IMR-90 (cell line): ENCODE data around the gene ADCY2. TPM values are rescaled to one million over a fixed set of nuclear protein-coding genes. Genes with fewer than 3 reads are reported as not detected.

Source experiments
- ATAC-seq: fragments of 200-7000 bp; cut with Tn5 transposase; 2 replicates; pipeline ENCODE4 v1.9.1; 2020; ENCODE audit warnings: low read depth, mild to moderate bottlenecking, moderate library complexity
- BruUV-seq: library from RNA; stranded (reverse); fragments of 400-500 nt; replicated peaks from 2 replicates; lab custom pipeline; 2021; lab: Mats Ljungman, UMichigan
- CTCF ChIA-PET: fragments of 300-600 bp; formaldehyde crosslinking; extraction: SDS; loops from one replicate; lab custom pipeline; 2021; ENCODE audit warnings: antibody characterized with exemption; lab: Yijun Ruan, JAX
- POLR2A ChIA-PET: fragments of 300-600 bp; sonication (Branson Sonifier 250); formaldehyde crosslinking; loops from one replicate; lab custom pipeline; 2022; ENCODE audit warnings: antibody characterized with exemption; ENCODE audit not compliant: unreplicated experiment; lab: Charles Lee
- DNase-seq: peaks from one replicate; pipeline ENCODE4 v3.0.0; 2013
- H2AFZ ChIP-seq: replicated peaks from 2 replicates; pipeline ENCODE3; 2013; ENCODE audit warnings: low read length, mild to moderate bottlenecking; ENCODE audit not compliant: poor library complexity
- H2AK5ac ChIP-seq: 2 replicates; pipeline ENCODE4 v1.6.1; 2013; ENCODE audit warnings: low read depth, low read length, inconsistent platforms
- H2AK9ac ChIP-seq: replicated peaks from 2 replicates; pipeline ENCODE3; 2013; ENCODE audit warnings: mild to moderate bottlenecking, low read depth, low read length, moderate library complexity; ENCODE audit not compliant: poor library complexity
- H2BK120ac ChIP-seq: 2 replicates; pipeline ENCODE4 v1.6.1; 2013; ENCODE audit warnings: low read depth, low read length, inconsistent platforms
- H2BK15ac ChIP-seq: 3 replicates; pipeline ENCODE4 v1.6.1; 2013; ENCODE audit warnings: low read depth, low read length, inconsistent platforms
- H2BK20ac ChIP-seq: 2 replicates; pipeline ENCODE4 v1.6.1; 2013; ENCODE audit warnings: low read depth, mild to moderate bottlenecking, inconsistent platforms, low read length, moderate library complexity
- H2BK5ac ChIP-seq: 2 replicates; pipeline ENCODE4 v1.6.1; 2013; ENCODE audit warnings: mild to moderate bottlenecking, low read depth, low read length, inconsistent platforms; ENCODE audit not compliant: poor library complexity, severe bottlenecking
- H3K14ac ChIP-seq: replicated peaks from 2 replicates; pipeline ENCODE4 v1.6.1; 2013; ENCODE audit warnings: low read depth, low read length, inconsistent platforms
- H3K18ac ChIP-seq: 2 replicates; pipeline ENCODE4 v1.6.1; 2013; ENCODE audit warnings: low read depth, low read length, control low read depth
- H3K23ac ChIP-seq: 2 replicates; pipeline ENCODE4 v1.6.1; 2013; ENCODE audit warnings: low read depth, low read length, inconsistent platforms
- H3K27ac ChIP-seq: 2 replicates; pipeline ENCODE4 v1.5.1; 2013; ENCODE audit warnings: mild to moderate bottlenecking, control low read depth, low read length; ENCODE audit not compliant: insufficient read depth
- H3K27me3 ChIP-seq: 2 replicates; pipeline ENCODE4 v1.6.1; 2013; ENCODE audit warnings: low read length; ENCODE audit not compliant: control insufficient read depth, insufficient read depth
- H3K36me3 ChIP-seq: 2 replicates; pipeline ENCODE4 v1.6.1; 2013; ENCODE audit warnings: low read length, mixed read lengths; ENCODE audit not compliant: control insufficient read depth, insufficient read depth
- H3K4ac ChIP-seq: 2 replicates; pipeline ENCODE4 v1.6.1; 2013; ENCODE audit warnings: low read depth, low read length, inconsistent platforms
- H3K4me1 ChIP-seq: 2 replicates; pipeline ENCODE4 v1.6.1; 2013; ENCODE audit warnings: low read length, mixed read lengths; ENCODE audit not compliant: control insufficient read depth, insufficient read depth
- H3K4me2 ChIP-seq: 2 replicates; pipeline ENCODE4 v1.6.1; 2013; ENCODE audit warnings: low read depth, mild to moderate bottlenecking, control low read depth, low read length, moderate library complexity
- H3K4me3 ChIP-seq: 2 replicates; pipeline ENCODE4 v1.5.1; 2013; ENCODE audit warnings: low read depth, mild to moderate bottlenecking, control low read depth, low read length, moderate library complexity; ENCODE audit not compliant: insufficient read depth
- H3K56ac ChIP-seq: 2 replicates; pipeline ENCODE4 v1.6.1; 2013; ENCODE audit warnings: low read length, inconsistent platforms; ENCODE audit not compliant: insufficient read depth; ENCODE audit errors: extremely low read depth
- H3K79me1 ChIP-seq, 2 experiments: 2 replicates each; pipeline ENCODE4 v1.6.1; 2013; ENCODE audit warnings: low read length in 2 of 2, inconsistent platforms in 1 of 2, low read depth in 1 of 2
- H3K9ac ChIP-seq: 2 replicates; pipeline ENCODE4 v1.6.1; 2013; ENCODE audit warnings: low read depth, low read length, control low read depth
- H3K9me1 ChIP-seq: 2 replicates; pipeline ENCODE4 v1.6.1; 2013; ENCODE audit warnings: low read length, inconsistent platforms; ENCODE audit not compliant: insufficient read depth
- H3K9me3 ChIP-seq: 2 replicates; pipeline ENCODE4 v1.6.1; 2013; ENCODE audit warnings: low read length; ENCODE audit not compliant: control insufficient read depth, insufficient read depth
- H4K20me1 ChIP-seq: 2 replicates; pipeline ENCODE4 v1.6.1; 2013; ENCODE audit warnings: low read length, inconsistent platforms; ENCODE audit not compliant: insufficient read depth
- H4K5ac ChIP-seq: 2 replicates; pipeline ENCODE4 v1.6.1; 2013; ENCODE audit warnings: mild to moderate bottlenecking, low read depth, low read length, control low read depth
- H4K8ac ChIP-seq, 2 experiments: 2 replicates each; pipeline ENCODE4 v1.6.1; 2013; ENCODE audit warnings: low read depth in 2 of 2, low read length in 2 of 2, control low read depth in 1 of 2, inconsistent platforms in 1 of 2
- H4K91ac ChIP-seq: 2 replicates; pipeline ENCODE4 v1.6.1; 2013; ENCODE audit warnings: low read depth, low read length, inconsistent platforms; ENCODE audit not compliant: insufficient read depth
- BHLHE40 ChIP-seq: fragments of 150-350 bp; IDR thresholded peaks from 2 replicates; pipeline ENCODE4 v1.6.1; 2016; ENCODE audit warnings: mild to moderate bottlenecking, low read depth, low read length
- CEBPB ChIP-seq: IDR thresholded peaks from 2 replicates; pipeline ENCODE4 v1.6.1; 2012; ENCODE audit warnings: low read depth, low read length, improper control_type of control experiment
- CHD1 ChIP-seq: IDR thresholded peaks from 2 replicates; pipeline ENCODE4 v1.6.1; 2012; ENCODE audit warnings: low read depth, low read length, improper control_type of control experiment
- FOS ChIP-seq: fragments of 150-350 bp; IDR thresholded peaks from 2 replicates; pipeline ENCODE4 v1.6.1; 2016; ENCODE audit warnings: low read depth, low read length
- MAFK ChIP-seq: IDR thresholded peaks from 2 replicates; pipeline ENCODE4 v1.6.1; 2012; ENCODE audit warnings: low read depth, low read length, improper control_type of control experiment
- MAZ ChIP-seq: IDR thresholded peaks from 2 replicates; pipeline ENCODE4 v1.6.1; 2012; ENCODE audit warnings: low read depth, mild to moderate bottlenecking, low read length, improper control_type of control experiment, moderate library complexity, borderline replicate concordance
- MXI1 ChIP-seq: IDR thresholded peaks from 2 replicates; pipeline ENCODE4 v1.6.1; 2012; ENCODE audit warnings: low read depth, mild to moderate bottlenecking, low read length, moderate library complexity, borderline replicate concordance
- NFE2L2 ChIP-seq: fragments of 150-350 bp; IDR thresholded peaks from 2 replicates; pipeline ENCODE4 v1.6.1; 2016; ENCODE audit warnings: low read depth, mild to moderate bottlenecking, low read length
- POLR2A ChIP-seq: IDR thresholded peaks from 2 replicates; pipeline ENCODE4 v1.6.1; 2012; ENCODE audit warnings: mild to moderate bottlenecking, low read depth, low read length
- RAD21 ChIP-seq: IDR thresholded peaks from 2 replicates; pipeline ENCODE4 v1.6.1; 2012; ENCODE audit warnings: low read length, improper control_type of control experiment
- RCOR1 ChIP-seq: IDR thresholded peaks from 2 replicates; pipeline ENCODE4 v1.6.1; 2012; ENCODE audit warnings: mild to moderate bottlenecking, low read length, improper control_type of control experiment; ENCODE audit not compliant: insufficient replicate concordance
- RFX5 ChIP-seq: IDR thresholded peaks from 2 replicates; pipeline ENCODE4 v1.8.0; 2012; ENCODE audit warnings: low read depth, mild to moderate bottlenecking, low read length, moderate library complexity
- SMC3 ChIP-seq: fragments of 150-350 bp; IDR thresholded peaks from 2 replicates; pipeline ENCODE4 v1.6.1; 2016; ENCODE audit warnings: low read depth, mild to moderate bottlenecking, antibody characterized with exemption, low read length, moderate library complexity
- WGBS, 2 experiments: methylation state at CpG; one replicate each; pipeline versions ENCODE4 v1.1.5 to v1.1.7; 2013; ENCODE audit warnings: missing lambda C conversion rate in 2 of 2; ENCODE audit not compliant: insufficient read length in 1 of 2; ENCODE audit errors: extremely low coverage in 2 of 2; 5-methylcytosine and 5-hydroxymethylcytosine counted together
- dilution Hi-C: fragments of 300-500 bp; cut with HindIII; formaldehyde crosslinking; loops from one replicate; pipeline ENCODE4 v1.14.3; 2018; ENCODE audit warnings: low sequenced_read_pairs; ENCODE audit not compliant: unreplicated experiment
- in situ Hi-C: fragments of 300-500 bp; cut with MboI; formaldehyde crosslinking; loops from 3 replicates; pipeline ENCODE4 v1.14.3; 2019; ENCODE audit warnings: low sequenced_read_pairs, inconsistent platforms, mixed read lengths
- intact Hi-C: fragments of 100-400 bp; cut with micrococcal nuclease; formaldehyde crosslinking; loops from 2 replicates; pipeline ENCODE4 v1.10.0; 2022
- polyA plus RNA-seq, 3 experiments: library from polyadenylated mRNA; depleted of rRNA; stranded (reverse); fragments of >200 nt; gene quantifications; 2 replicates each; pipeline ENCODE4 v1.2.3, GENCODE V29; 2012; ENCODE audit warnings: low replicate concordance in 1 of 3
- total RNA-seq: library from RNA; depleted of rRNA; stranded (reverse); fragments of >200 nt; gene quantifications from 2 replicates; pipeline ENCODE4 v1.2.3, GENCODE V29; 2012
- TF ChIP-seq, protein P1 (sequence below): conservative IDR thresholded peaks from 2 replicates; pipeline ENCODE4 v1.5.1; 2012; ENCODE audit warnings: mild to moderate bottlenecking, low read depth, low read length, improper control_type of control experiment
- TF ChIP-seq, protein P2 (sequence below): fragments of 150-350 bp; IDR thresholded peaks from 2 replicates; pipeline ENCODE4 v1.6.1; 2017; ENCODE audit warnings: mild to moderate bottlenecking, antibody characterized with exemption, low read length, low read depth
- TF ChIP-seq, protein P3 (sequence below): fragments of 150-350 bp; IDR thresholded peaks from 2 replicates; pipeline ENCODE4 v1.6.1; 2016; ENCODE audit warnings: low read depth, mild to moderate bottlenecking, low read length, moderate library complexity, borderline replicate concordance

Gene ADCY2
- total and polyA plus RNA-seq, 2 of the 4 experiments (the other 2 are of a cell fraction) = not detected

DNA sequence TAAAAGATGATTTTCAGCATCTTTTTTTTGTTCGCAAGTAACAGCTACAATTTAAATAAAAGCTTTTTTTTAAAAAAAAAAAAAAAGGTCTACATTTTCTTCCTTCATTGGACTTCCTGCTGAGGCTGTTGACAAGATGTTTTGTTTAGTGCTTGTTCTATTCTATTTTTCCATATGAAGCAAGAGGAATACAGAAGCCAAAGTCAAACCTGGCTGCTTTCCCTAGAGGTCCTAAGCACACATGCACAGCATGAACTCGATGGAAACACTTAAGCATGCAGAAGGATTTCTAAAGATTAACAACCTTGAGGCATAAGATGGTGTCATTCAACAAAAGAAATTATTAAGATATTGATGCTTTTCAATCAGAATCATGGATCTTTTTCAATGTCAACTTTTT lies 105.1 kb downstream of the ADCY2 start:
- H2BK20ac ChIP-seq = no peak overlapping the region
- no peak overlapping the region for H2BK5ac ChIP-seq
- no peak overlapping the region for H4K5ac ChIP-seq
- no CpG with 5 or more reads among the region's 2 CpGs for WGBS, 2 experiments
- dilution Hi-C loops (no loop called here), intact Hi-C loops (no loop called here), in situ Hi-C loops (no loop called here)
- H2AK5ac ChIP-seq = no peak overlapping the region
- ATAC-seq (no peak), DNase-seq (no peak)
- no peak overlapping the region for H3K18ac ChIP-seq
- BruUV-seq = no TSS peak
- no peak overlapping the region for H3K4me3 ChIP-seq
- no peaks in the 10 kb centered on the region for H3K9me1 ChIP-seq
- ChIA-PET POLR2A (no interaction called here), CTCF (interaction anchor here (0.6 kb wide), 1 partner anchor 171 kb away, joined by 4 read pairs; no protein-coding TSS in a partner anchor)
- TF ChIP-seq CHD1 (no peak), MAFK (no peak), CEBPB (no peak), RCOR1 (no peak), POLR2A (no peak), SMC3 (no peak), FOS (no peak), MXI1 (no peak), RFX5 (no peak), RAD21 (no peak), BHLHE40 (no peak), MAZ (no peak), NFE2L2 (no peak)
- TF ChIP-seq, protein P1, sequence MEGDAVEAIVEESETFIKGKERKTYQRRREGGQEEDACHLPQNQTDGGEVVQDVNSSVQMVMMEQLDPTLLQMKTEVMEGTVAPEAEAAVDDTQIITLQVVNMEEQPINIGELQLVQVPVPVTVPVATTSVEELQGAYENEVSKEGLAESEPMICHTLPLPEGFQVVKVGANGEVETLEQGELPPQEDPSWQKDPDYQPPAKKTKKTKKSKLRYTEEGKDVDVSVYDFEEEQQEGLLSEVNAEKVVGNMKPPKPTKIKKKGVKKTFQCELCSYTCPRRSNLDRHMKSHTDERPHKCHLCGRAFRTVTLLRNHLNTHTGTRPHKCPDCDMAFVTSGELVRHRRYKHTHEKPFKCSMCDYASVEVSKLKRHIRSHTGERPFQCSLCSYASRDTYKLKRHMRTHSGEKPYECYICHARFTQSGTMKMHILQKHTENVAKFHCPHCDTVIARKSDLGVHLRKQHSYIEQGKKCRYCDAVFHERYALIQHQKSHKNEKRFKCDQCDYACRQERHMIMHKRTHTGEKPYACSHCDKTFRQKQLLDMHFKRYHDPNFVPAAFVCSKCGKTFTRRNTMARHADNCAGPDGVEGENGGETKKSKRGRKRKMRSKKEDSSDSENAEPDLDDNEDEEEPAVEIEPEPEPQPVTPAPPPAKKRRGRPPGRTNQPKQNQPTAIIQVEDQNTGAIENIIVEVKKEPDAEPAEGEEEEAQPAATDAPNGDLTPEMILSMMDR = no peak
- TF ChIP-seq, protein P2, sequence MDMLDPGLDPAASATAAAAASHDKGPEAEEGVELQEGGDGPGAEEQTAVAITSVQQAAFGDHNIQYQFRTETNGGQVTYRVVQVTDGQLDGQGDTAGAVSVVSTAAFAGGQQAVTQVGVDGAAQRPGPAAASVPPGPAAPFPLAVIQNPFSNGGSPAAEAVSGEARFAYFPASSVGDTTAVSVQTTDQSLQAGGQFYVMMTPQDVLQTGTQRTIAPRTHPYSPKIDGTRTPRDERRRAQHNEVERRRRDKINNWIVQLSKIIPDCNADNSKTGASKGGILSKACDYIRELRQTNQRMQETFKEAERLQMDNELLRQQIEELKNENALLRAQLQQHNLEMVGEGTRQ = no peak
- TF ChIP-seq, protein P3, sequence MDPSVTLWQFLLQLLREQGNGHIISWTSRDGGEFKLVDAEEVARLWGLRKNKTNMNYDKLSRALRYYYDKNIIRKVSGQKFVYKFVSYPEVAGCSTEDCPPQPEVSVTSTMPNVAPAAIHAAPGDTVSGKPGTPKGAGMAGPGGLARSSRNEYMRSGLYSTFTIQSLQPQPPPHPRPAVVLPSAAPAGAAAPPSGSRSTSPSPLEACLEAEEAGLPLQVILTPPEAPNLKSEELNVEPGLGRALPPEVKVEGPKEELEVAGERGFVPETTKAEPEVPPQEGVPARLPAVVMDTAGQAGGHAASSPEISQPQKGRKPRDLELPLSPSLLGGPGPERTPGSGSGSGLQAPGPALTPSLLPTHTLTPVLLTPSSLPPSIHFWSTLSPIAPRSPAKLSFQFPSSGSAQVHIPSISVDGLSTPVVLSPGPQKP = no peak
- no peak overlapping the region for H4K8ac ChIP-seq
- H3K4ac ChIP-seq = no peak overlapping the region
- H3K79me1 ChIP-seq = no peaks in the 10 kb centered on the region
- no peak overlapping the region for H3K56ac ChIP-seq
- no peak overlapping the region for H4K91ac ChIP-seq
- H3K9me3 ChIP-seq = peaks cover 12% of the 10 kb centered on the region
- no peaks in the 10 kb centered on the region for H4K20me1 ChIP-seq
- no peak overlapping the region for H3K4me2 ChIP-seq
- no peak overlapping the region for H3K14ac ChIP-seq
- H3K4me1 ChIP-seq = no peaks in the 10 kb centered on the region
- no peak overlapping the region for H2BK120ac ChIP-seq
- H2BK15ac ChIP-seq = no peak overlapping the region
- no peak overlapping the region for H2AFZ ChIP-seq
- no peak overlapping the region for H3K23ac ChIP-seq
- no peak overlapping the region for H2AK9ac ChIP-seq
- no peak overlapping the region for H3K9ac ChIP-seq
- no peaks in the 10 kb centered on the region for H3K36me3 ChIP-seq
- H3K27me3 ChIP-seq = no peaks in the 10 kb centered on the region
- H3K27ac ChIP-seq = no peak overlapping the region
